B cell (primary cell): ENCODE data around the gene CCDC141. TPM values are rescaled to one million over a fixed set of nuclear protein-coding genes. Genes with fewer than 3 reads are reported as not detected.

Source experiments
- ATAC-seq: fragments of 200-7000 bp; cut with Tn5 transposase; one replicate; pipeline ENCODE4 v1.10.0; 2021; ENCODE audit warnings: low read depth, mild to moderate bottlenecking, moderate number of reproducible peaks, moderate library complexity
- CTCF ChIA-PET: fragments of 350-600 bp; sonication (Branson Sonifier 250); formaldehyde crosslinking; loops from one replicate; lab custom pipeline; 2021; ENCODE audit warnings: antibody characterized with exemption, inconsistent platforms; lab: Charles Lee
- POLR2A ChIA-PET: fragments of 350-600 bp; sonication (Branson Sonifier 250); formaldehyde crosslinking; loops from one replicate; lab custom pipeline; 2021; ENCODE audit warnings: antibody characterized with exemption; lab: Charles Lee
- DNase-seq: peaks from one replicate; pipeline ENCODE4 v3.0.0; 2013
- H2AFZ ChIP-seq: 2 replicates; pipeline ENCODE4 v1.6.1; 2012; ENCODE audit warnings: mild to moderate bottlenecking, low read depth, low read length; ENCODE audit not compliant: insufficient read depth, poor library complexity, severe bottlenecking
- H3K27ac ChIP-seq, 2 donors: 1 replicate in 1 of 2; 2 replicates in 1 of 2; pipeline ENCODE4 v1.5.1; 2012 to 2013; ENCODE audit warnings: low read length in 2 of 2, mild to moderate bottlenecking in 2 of 2, moderate library complexity in 1 of 2
- H3K27me3 ChIP-seq, 4 experiments: fragments of 200-600 bp in 1 of 4; sonication (generic) in 1 of 4; replicated peaks in 1 of 4; 1 replicate in 2 of 4; 2 replicates in 2 of 4; pipeline versions ENCODE4 v1.6.1 to v1.7.0; 2013 to 2016; ENCODE audit warnings: low read length in 3 of 4, mild to moderate bottlenecking in 2 of 4, mixed read lengths in 1 of 4, moderate library complexity in 1 of 4; ENCODE audit not compliant: insufficient read depth in 4 of 4, control insufficient read depth in 3 of 4; ENCODE audit errors: control extremely low read depth in 1 of 4
- H3K36me3 ChIP-seq, 2 experiments: replicated peaks in 1 of 2; 1 replicate in 1 of 2; 2 replicates in 1 of 2; pipeline versions ENCODE4 v1.6.1 to v1.7.1; 2013; ENCODE audit warnings: low read length in 1 of 2; ENCODE audit not compliant: insufficient read depth in 2 of 2, control insufficient read depth in 1 of 2; ENCODE audit errors: control extremely low read depth in 1 of 2, extremely low read depth in 1 of 2
- H3K4me1 ChIP-seq, 2 donors: fragments of 200-600 bp in 1 of 2; sonication (generic) in 1 of 2; 1 replicate in 1 of 2; 2 replicates in 1 of 2; pipeline versions ENCODE4 v1.5.1 to v1.6.1; 2013 to 2017; ENCODE audit warnings: low read length in 2 of 2; ENCODE audit not compliant: control insufficient read depth in 2 of 2, insufficient read depth in 2 of 2
- H3K4me2 ChIP-seq: replicated peaks from 2 replicates; pipeline ENCODE3; 2012; ENCODE audit warnings: mild to moderate bottlenecking, low read depth, low read length; ENCODE audit not compliant: poor library complexity, severe bottlenecking
- H3K4me3 ChIP-seq, 5 experiments: fragments of 200-600 bp in 1 of 5; sonication (generic) in 1 of 5; 1 replicate in 3 of 5; 2 replicates in 2 of 5; pipeline versions ENCODE4 v1.5.1 to v1.7.0; 2011 to 2016; ENCODE audit warnings: low read length in 4 of 5, mild to moderate bottlenecking in 4 of 5, low read depth in 2 of 5, control low read depth in 1 of 5, moderate library complexity in 1 of 5; ENCODE audit not compliant: insufficient read depth in 1 of 5; ENCODE audit errors: control extremely low read depth in 1 of 5, extremely low read depth in 1 of 5
- H3K79me2 ChIP-seq: fragments of 200-600 bp; sonication (generic); one replicate; pipeline ENCODE4 v1.6.0; 2016; ENCODE audit warnings: low read length; ENCODE audit not compliant: control insufficient read depth, insufficient read depth
- H3K9ac ChIP-seq: fragments of 200-600 bp; sonication (generic); 2 replicates; pipeline ENCODE4 v1.6.1; 2017; ENCODE audit warnings: mild to moderate bottlenecking, low read length, moderate library complexity
- H3K9me3 ChIP-seq, 3 donors: one replicate each; pipeline versions ENCODE4 v1.6.1 to v1.7.1; 2013; ENCODE audit warnings: low read length in 2 of 3; ENCODE audit not compliant: control insufficient read depth in 2 of 3, insufficient read depth in 1 of 3; ENCODE audit errors: control extremely low read depth in 1 of 3
- H4K20me1 ChIP-seq: 2 replicates; pipeline ENCODE4 v1.6.0; 2012; ENCODE audit warnings: mild to moderate bottlenecking, low read length; ENCODE audit not compliant: insufficient read depth, control insufficient read depth, poor library complexity, severe bottlenecking
- H3K27ac Mint-ChIP-seq: one replicate; pipeline ENCODE4 v1.8.0; 2021; ENCODE audit warnings: mixed read lengths
- H3K27me3 Mint-ChIP-seq: one replicate; pipeline ENCODE4 v1.8.0; 2021; ENCODE audit warnings: mixed read lengths
- H3K4me1 Mint-ChIP-seq: one replicate; pipeline ENCODE4 v1.8.0; 2021; ENCODE audit warnings: mixed read lengths
- H3K4me3 Mint-ChIP-seq: one replicate; pipeline ENCODE4 v1.8.0; 2021; ENCODE audit warnings: mixed read lengths
- H3K9me3 Mint-ChIP-seq: one replicate; pipeline ENCODE4 v1.8.0; 2022; ENCODE audit warnings: mixed read lengths; ENCODE audit not compliant: insufficient read depth
- EZH2 ChIP-seq: IDR thresholded peaks from 2 replicates; pipeline ENCODE4 v1.6.1; 2012; ENCODE audit warnings: borderline replicate concordance, low read depth, mild to moderate bottlenecking, moderate library complexity, low read length; ENCODE audit not compliant: insufficient read depth, poor library complexity, severe bottlenecking
- WGBS: methylation state at CpG from one replicate; pipeline ENCODE4 v1.1.5; 2013; ENCODE audit warnings: missing lambda C conversion rate; ENCODE audit not compliant: insufficient coverage; 5-methylcytosine and 5-hydroxymethylcytosine counted together
- intact Hi-C: fragments of 100-400 bp; cut with micrococcal nuclease; formaldehyde crosslinking; loops from one replicate; pipeline ENCODE4 v1.10.0; 2022
- polyA plus RNA-seq: library from polyadenylated mRNA; depleted of rRNA; stranded (reverse); fragments of >200 nt; gene quantifications from 2 replicates; pipeline ENCODE4 v1.2.3, GENCODE V29; 2012
- total RNA-seq, 2 donors: library from RNA; stranded (reverse); fragments of 120-200 nt in 1 of 2; gene quantifications; 1 replicate in 1 of 2; 2 replicates in 1 of 2; pipeline versions ENCODE4 v1.2.3 to v1.2.4, GENCODE V29; 2013 to 2022
- TF ChIP-seq, protein P1 (sequence below): fragments of 200-600 bp; IDR thresholded peaks from one replicate; pipeline ENCODE4 v1.8.0; 2022; ENCODE audit warnings: antibody characterized with exemption, mild to moderate bottlenecking

Gene CCDC141
- total and polyA plus RNA-seq, 2 donors (not counting 1 experiment from before 2014, with no cell fraction given), result 2.1 to 47.5 TPM

DNA sequence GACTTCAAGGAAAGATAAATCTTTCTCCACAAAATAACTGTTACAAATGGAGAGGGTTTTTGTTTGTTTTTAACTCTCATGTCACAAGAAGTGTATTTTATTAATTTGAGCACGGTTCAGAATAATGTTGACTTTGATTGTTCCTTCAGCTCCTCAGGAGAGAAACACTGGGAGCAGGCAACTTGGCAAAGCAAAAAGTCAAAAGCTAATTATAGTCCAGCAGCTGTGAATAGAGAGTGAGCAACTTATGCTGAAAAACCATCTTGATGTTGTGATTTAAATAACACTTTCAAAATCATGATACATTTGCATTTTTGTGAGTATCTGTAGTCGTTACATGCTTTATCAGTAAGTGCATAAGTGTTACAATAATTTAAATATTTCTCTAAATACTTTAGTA lies 205.2 kb downstream of the CCDC141 start:
- Histone ChIP-seq H3K27ac (no peak overlapping the region), H3K9me3 (no peaks in the 10 kb centered on the region), H3K36me3 (peaks cover 0 to 6% of the 10 kb centered on the region in 2 experiments), H3K79me2 (no peaks in the 10 kb centered on the region), H3K4me1 (no peaks in the 10 kb centered on the region), H2AFZ (no peak overlapping the region), H3K27me3 (no peaks in the 10 kb centered on the region), H3K4me2 (no peak overlapping the region), H3K9ac (no peak overlapping the region), H3K4me3 (no peak overlapping the region), H4K20me1 (no peaks in the 10 kb centered on the region)
- Mint-ChIP-seq H3K27me3 (no peaks in the 10 kb centered on the region), H3K9me3 (peaks cover 4% of the 10 kb centered on the region), H3K4me1 (no peaks in the 10 kb centered on the region), H3K27ac (no peak overlapping the region), H3K4me3 (no peak overlapping the region)
- POLR2A ChIA-PET, result no interaction called here
- TF ChIP-seq EZH2, result no peak
- TF ChIP-seq, protein P1, sequence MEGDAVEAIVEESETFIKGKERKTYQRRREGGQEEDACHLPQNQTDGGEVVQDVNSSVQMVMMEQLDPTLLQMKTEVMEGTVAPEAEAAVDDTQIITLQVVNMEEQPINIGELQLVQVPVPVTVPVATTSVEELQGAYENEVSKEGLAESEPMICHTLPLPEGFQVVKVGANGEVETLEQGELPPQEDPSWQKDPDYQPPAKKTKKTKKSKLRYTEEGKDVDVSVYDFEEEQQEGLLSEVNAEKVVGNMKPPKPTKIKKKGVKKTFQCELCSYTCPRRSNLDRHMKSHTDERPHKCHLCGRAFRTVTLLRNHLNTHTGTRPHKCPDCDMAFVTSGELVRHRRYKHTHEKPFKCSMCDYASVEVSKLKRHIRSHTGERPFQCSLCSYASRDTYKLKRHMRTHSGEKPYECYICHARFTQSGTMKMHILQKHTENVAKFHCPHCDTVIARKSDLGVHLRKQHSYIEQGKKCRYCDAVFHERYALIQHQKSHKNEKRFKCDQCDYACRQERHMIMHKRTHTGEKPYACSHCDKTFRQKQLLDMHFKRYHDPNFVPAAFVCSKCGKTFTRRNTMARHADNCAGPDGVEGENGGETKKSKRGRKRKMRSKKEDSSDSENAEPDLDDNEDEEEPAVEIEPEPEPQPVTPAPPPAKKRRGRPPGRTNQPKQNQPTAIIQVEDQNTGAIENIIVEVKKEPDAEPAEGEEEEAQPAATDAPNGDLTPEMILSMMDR, result no peak
- intact Hi-C loops, result no loop called here
- DNase-seq (no peak), ATAC-seq (no peak)
- no CpG with 5 or more reads among the region's 2 CpGs for WGBS
- CTCF ChIA-PET, result interaction anchor here (1.3 kb wide), 1 partner anchor 285 kb away, joined by 5 read pairs; no protein-coding TSS in a partner anchor

DNA sequence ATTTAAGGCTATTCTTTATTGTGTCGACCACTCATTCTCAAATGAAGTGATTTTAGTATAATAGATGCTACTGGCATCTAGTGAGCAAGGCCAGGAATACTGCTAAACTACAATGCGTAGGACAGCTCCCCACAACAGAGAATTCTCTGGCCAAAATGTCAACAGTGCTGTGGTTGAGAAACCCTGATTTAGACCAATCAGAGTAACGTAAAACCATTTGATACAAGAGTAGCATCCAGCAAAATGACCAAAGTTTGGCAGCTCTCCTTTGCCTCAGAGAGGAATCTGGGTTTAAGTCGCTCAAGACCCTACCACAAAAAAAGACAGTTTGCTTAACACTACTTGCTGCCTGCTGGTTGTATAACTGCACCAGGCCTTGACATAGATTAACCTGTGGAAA lies 205.7 kb downstream of the CCDC141 start:
- DNase-seq, result no peak
- Histone ChIP-seq H3K27ac (no peak overlapping the region), H3K79me2 (no peaks in the 10 kb centered on the region), H3K4me2 (no peak overlapping the region), H3K27me3 (no peaks in the 10 kb centered on the region), H3K36me3 (peaks cover 0 to 6% of the 10 kb centered on the region in 2 experiments), H4K20me1 (no peaks in the 10 kb centered on the region), H3K9ac (no peak overlapping the region), H3K4me1 (no peaks in the 10 kb centered on the region), H3K9me3 (no peaks in the 10 kb centered on the region), H2AFZ (no peak overlapping the region), H3K4me3 (no peak overlapping the region)
- POLR2A ChIA-PET, result no interaction called here
- TF ChIP-seq, protein P1, result no peak
- intact Hi-C loops, result no loop called here
- no peak for ATAC-seq
- WGBS, result 100% methylated on average over 2 of the region's 4 CpGs
- Mint-ChIP-seq H3K4me1 (no peaks in the 10 kb centered on the region), H3K9me3 (peaks cover 4% of the 10 kb centered on the region), H3K27me3 (no peaks in the 10 kb centered on the region), H3K27ac (no peak overlapping the region), H3K4me3 (no peak overlapping the region)
- CTCF ChIA-PET, result interaction anchor here (1.3 kb wide), 1 partner anchor 286 kb away, joined by 5 read pairs; no protein-coding TSS in a partner anchor
